KMS-11 (cell line): ENCODE data around the gene PHF5A.

Experiments used
- H2AFZ ChIP-seq: fragments of 200-600 bp; sonication (generic); 2 replicates; pipeline ENCODE4 v1.6.1; 2016; ENCODE audit warnings: antibody characterized with exemption, mixed run types, low read depth
- H3K27ac ChIP-seq: fragments of 200-600 bp; sonication (generic); 2 replicates; pipeline ENCODE4 v1.6.1; 2016; ENCODE audit warnings: mild to moderate bottlenecking, mixed run types
- H3K27me3 ChIP-seq: fragments of 200-600 bp; sonication (generic); 2 replicates; pipeline ENCODE4 v1.6.1; 2017; ENCODE audit warnings: mild to moderate bottlenecking, low read depth, mixed run types, moderate library complexity; ENCODE audit not compliant: insufficient read depth
- H3K36me3 ChIP-seq: fragments of 200-600 bp; sonication (generic); 2 replicates; pipeline ENCODE4 v1.6.1; 2017; ENCODE audit warnings: mild to moderate bottlenecking, mixed run types; ENCODE audit not compliant: insufficient read depth
- H3K4me1 ChIP-seq: fragments of 200-600 bp; sonication (generic); 2 replicates; pipeline ENCODE4 v1.6.1; 2016; ENCODE audit warnings: mild to moderate bottlenecking, low read depth, mixed run types; ENCODE audit not compliant: poor library complexity, severe bottlenecking
- H3K4me2 ChIP-seq: fragments of 200-600 bp; sonication (generic); 2 replicates; pipeline ENCODE4 v1.7.0; 2016; ENCODE audit warnings: mild to moderate bottlenecking, mixed run types
- H3K4me3 ChIP-seq: fragments of 200-600 bp; sonication (generic); IDR thresholded peaks from 2 replicates; pipeline ENCODE4 v1.6.1; 2017; ENCODE audit warnings: low read depth, low read length, mixed read lengths; ENCODE audit not compliant: insufficient read depth
- H3K79me2 ChIP-seq: fragments of 200-600 bp; sonication (generic); 2 replicates; pipeline ENCODE4 v1.6.1; 2016; ENCODE audit warnings: low read depth, mixed run types; ENCODE audit not compliant: insufficient read depth
- H3K9ac ChIP-seq: fragments of 200-600 bp; sonication (generic); 2 replicates; pipeline ENCODE4 v1.6.1; 2016; ENCODE audit warnings: mild to moderate bottlenecking, mixed run types
- H4K20me1 ChIP-seq: fragments of 200-600 bp; sonication (generic); 2 replicates; pipeline ENCODE4 v1.6.1; 2016; ENCODE audit warnings: mild to moderate bottlenecking, mixed run types; ENCODE audit not compliant: insufficient read depth
- TF ChIP-seq, protein P1 (sequence below): fragments of 200-600 bp; sonication (generic); conservative IDR thresholded peaks from 2 replicates; pipeline ENCODE4 v1.6.1; 2017; ENCODE audit warnings: low read depth, mild to moderate bottlenecking, antibody characterized with exemption, low read length, moderate library complexity, mixed read lengths

The PHF5A gene, protein sequence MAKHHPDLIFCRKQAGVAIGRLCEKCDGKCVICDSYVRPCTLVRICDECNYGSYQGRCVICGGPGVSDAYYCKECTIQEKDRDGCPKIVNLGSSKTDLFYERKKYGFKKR

DNA sequence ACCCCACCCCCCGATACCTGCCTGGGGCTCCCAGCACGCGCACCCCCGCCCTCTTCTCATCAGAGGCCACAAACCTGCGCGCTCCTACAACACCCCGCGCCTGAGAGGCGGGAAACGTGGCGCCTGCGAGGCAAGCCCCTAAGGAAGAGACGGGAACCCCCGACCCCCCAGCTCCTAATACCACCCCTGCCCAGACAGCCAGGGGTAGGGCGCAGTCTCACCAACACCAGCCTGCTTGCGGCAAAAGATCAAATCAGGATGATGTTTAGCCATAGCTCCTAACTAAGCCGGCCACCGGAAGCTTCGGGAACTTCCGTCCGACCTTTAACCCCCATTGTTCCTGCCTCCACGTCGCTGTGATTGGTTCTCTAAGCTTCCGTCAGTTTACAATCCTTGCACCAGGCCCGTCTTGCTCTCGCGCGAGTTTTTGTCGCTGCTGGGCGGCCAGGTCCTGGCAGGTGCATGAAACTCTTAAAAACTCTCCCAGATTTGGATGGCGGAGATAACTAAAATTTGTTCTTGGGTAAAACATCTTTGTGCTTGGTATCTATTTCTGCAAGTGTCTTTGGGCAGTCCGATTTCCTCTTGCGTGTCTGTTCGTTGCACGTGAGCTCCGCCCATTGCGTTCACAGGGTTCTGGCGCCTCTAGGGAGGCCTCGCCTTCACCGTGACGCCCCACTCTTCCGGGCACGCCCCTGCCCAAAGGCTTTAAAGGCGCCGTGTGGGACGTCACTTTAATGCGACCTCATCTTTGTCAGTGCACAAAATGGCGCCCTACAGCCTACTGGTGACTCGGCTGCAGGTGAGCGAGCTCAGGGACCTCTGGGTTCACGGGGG lies at the start of gene PHF5A, which contains the start of gene ACO2:
TSS of gene PHF5A (minus strand) at position 312 of the 837 bp plus-strand sequence. CDS start at position 273, 39 bp downstream.
TSS of gene ACO2 (plus strand) at position 737 of the 837 bp plus-strand sequence. CDS start at position 767, 30 bp downstream.
- H3K4me3 ChIP-seq, result no peak within 1 kb of the TSS
- peak within 1 kb of the TSS; percentile 90 for H3K27ac ChIP-seq
- peaks cover 70% of the 10 kb centered on the region for H3K79me2 ChIP-seq
- H4K20me1 ChIP-seq, result no peaks in the 10 kb centered on the region
- no peaks in the 10 kb centered on the region for H3K27me3 ChIP-seq
- peak within 1 kb of the TSS; percentile 93 for H3K4me2 ChIP-seq
- H3K9ac ChIP-seq, result peak within 1 kb of the TSS; percentile 86
- peak within 1 kb of the TSS; percentile 84 for H2AFZ ChIP-seq
- peaks cover 9% of the 10 kb centered on the region; the same call in 1 of the 2 replicates for H3K36me3 ChIP-seq
- H3K4me1 ChIP-seq, result peaks cover 43% of the 10 kb centered on the region
- TF ChIP-seq, protein P1, sequence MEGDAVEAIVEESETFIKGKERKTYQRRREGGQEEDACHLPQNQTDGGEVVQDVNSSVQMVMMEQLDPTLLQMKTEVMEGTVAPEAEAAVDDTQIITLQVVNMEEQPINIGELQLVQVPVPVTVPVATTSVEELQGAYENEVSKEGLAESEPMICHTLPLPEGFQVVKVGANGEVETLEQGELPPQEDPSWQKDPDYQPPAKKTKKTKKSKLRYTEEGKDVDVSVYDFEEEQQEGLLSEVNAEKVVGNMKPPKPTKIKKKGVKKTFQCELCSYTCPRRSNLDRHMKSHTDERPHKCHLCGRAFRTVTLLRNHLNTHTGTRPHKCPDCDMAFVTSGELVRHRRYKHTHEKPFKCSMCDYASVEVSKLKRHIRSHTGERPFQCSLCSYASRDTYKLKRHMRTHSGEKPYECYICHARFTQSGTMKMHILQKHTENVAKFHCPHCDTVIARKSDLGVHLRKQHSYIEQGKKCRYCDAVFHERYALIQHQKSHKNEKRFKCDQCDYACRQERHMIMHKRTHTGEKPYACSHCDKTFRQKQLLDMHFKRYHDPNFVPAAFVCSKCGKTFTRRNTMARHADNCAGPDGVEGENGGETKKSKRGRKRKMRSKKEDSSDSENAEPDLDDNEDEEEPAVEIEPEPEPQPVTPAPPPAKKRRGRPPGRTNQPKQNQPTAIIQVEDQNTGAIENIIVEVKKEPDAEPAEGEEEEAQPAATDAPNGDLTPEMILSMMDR, result no peak

GRCh38 chr22:41518048-41518347 lies 49.5 kb upstream of the PHF5A start:
- H3K9ac ChIP-seq, result no peak overlapping the region
- H3K4me2 ChIP-seq, result no peak overlapping the region
- peaks cover 6% of the 10 kb centered on the region; the same call in 1 of the 2 replicates for H3K36me3 ChIP-seq
- H3K4me1 ChIP-seq, result peaks cover 20% of the 10 kb centered on the region
- no peaks in the 10 kb centered on the region for H3K79me2 ChIP-seq
- TF ChIP-seq, protein P1, result peak; percentile 39; the same call in 1 of the 2 replicates
- H3K4me3 ChIP-seq, result no peak overlapping the region
- H3K27ac ChIP-seq, result no peak overlapping the region
- H3K27me3 ChIP-seq, result no peaks in the 10 kb centered on the region
- no peaks in the 10 kb centered on the region for H4K20me1 ChIP-seq
- no peak overlapping the region for H2AFZ ChIP-seq

GRCh38 chr22:41517172-41518047 lies 48.9 kb upstream of the PHF5A start:
- H3K4me1 ChIP-seq, result peaks cover 26% of the 10 kb centered on the region
- no peaks in the 10 kb centered on the region for H3K27me3 ChIP-seq
- H3K9ac ChIP-seq, result no peak overlapping the region
- H3K79me2 ChIP-seq, result no peaks in the 10 kb centered on the region
- TF ChIP-seq, protein P1, result peak; percentile 90
- H3K27ac ChIP-seq, result no peak overlapping the region; the same call in 1 of the 2 replicates
- H4K20me1 ChIP-seq, result no peaks in the 10 kb centered on the region
- H3K36me3 ChIP-seq, result peaks cover 6% of the 10 kb centered on the region; the same call in 1 of the 2 replicates
- no peak overlapping the region for H2AFZ ChIP-seq
- H3K4me2 ChIP-seq, result no peak overlapping the region
- no peak overlapping the region for H3K4me3 ChIP-seq

DNA sequence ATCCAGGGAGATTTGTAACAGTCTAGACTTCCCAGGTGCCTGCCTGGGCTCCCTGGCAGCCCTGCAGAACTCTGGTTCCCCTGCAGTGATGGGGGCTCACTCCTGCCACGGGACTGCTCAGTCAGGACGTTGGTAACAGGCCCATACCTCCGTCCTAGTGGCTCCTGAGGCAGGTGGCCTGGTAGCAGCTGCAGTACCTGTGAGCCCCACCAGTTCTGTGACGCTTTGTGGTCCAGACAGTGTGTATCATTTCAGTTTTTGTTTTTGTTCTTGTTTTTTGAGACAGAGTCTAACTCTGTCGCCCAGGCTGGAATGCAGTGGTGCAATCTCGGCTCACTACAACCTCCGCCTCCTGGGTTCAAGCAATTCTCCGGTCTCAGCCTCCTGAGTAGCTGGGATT lies 48.0 kb upstream of the PHF5A start:
- Histone ChIP-seq H3K9ac (no peak overlapping the region), H3K4me2 (no peak overlapping the region), H3K4me3 (no peak overlapping the region), H3K27ac (no peak overlapping the region; the same call in 1 of the 2 replicates), H3K36me3 (peaks cover 6% of the 10 kb centered on the region; the same call in 1 of the 2 replicates), H3K4me1 (peaks cover 36% of the 10 kb centered on the region), H3K79me2 (no peaks in the 10 kb centered on the region), H4K20me1 (no peaks in the 10 kb centered on the region), H3K27me3 (no peaks in the 10 kb centered on the region), H2AFZ (no peak overlapping the region)
- TF ChIP-seq, protein P1, result no peak
